Measurements from ENCODE around the gene MBOAT7.
"Not testable (repeated sequence)": the region's sequence is repeated elsewhere in the genome, so short reads cannot be mapped to it uniquely, and the experiment has no call there.

The MBOAT7 gene

DNA sequence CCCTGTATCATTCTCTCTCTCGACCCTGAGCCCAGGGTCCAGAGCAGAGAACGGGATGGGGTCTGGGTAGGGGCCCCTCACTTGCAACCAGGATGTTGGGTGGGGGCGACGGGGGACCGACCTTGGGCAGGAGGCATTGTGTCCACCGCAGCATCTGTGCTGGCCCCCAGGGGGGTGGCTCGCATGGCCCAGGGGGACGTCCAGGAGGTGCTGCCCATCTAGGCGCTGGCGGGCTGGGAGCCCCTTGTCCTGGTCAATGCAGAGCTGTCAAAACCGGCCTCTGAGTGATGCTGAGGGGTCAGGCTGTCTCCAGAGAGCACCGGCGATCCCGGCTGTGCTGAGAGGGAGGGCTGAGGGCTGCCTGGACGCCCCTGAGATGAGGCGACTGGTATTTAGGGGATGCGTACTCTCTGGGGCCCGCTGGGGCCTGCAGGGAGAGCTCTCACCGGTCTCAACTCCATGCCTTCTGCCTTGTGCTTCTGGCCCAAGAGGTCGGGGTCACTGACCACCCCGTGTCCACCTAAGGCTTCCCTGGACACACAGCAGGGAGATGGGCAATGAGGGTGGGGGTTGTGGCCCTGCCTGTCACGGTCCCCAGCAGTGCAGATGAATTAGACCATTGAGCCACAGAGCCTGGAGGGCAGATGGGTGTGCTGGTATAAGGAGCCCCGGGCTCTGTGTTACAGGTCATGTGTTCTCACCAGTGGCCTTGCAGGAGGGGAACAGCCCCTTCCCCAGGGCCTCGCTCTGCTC lies 19.9 kb upstream of the MBOAT7 start:
- no peak for DNase-seq

DNA sequence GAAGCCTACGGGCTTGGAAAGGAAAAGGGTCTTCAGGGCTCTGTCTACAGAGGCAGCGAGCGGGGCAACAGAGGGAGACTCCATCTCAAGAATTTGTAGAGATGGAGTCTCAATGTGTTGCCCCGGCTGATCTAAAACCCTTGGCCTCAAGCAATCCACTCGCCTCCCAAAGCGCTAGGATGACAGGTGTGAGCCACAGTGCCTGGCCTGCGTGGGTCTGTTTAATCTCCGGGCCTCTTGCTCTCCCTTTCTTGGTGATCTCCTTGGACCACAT lies 19.3 kb upstream of the MBOAT7 start:
- no peak for DNase-seq

DNA sequence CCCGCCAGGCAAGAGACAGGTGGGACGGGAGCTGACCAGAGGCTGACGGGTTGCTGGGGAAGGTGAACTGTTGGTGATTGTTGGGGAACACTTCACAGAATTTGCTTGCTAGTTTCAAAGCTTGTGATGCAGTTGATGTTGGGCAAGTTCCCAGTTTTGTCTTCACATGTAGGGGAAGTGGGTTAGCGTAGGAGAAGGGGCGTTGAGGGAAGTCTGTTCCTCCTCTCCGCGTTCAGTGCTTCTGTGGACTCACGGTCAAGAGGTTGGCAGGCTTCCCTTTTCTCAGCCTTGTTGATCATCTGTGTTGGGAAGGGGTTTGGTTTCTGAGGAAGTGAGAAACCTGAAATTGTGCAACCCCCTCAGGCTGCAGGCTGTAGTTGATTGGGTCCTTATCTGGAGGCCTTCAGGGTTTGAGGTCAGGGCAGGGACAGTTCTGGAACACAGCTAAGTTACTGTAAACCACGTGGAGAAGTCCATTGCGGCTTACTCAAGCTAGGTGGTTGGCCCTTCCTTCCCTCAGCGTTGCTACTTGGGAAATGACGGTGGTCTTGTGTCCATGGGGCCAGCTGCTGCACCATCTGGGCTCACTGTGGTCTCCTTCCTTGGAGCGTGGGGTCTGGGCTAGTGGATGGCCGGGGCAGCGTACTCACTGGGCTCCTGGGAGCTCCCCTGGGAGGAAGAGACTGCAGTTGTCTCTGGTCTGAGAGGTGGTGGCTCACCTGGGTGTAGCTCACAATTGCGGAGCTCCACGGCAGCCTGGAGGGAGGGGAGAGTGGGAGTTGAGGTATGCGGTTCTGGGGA lies 18.8 kb upstream of the MBOAT7 start:
- DNase-seq: peak; percentile 97 to 100 (median 98)

DNA sequence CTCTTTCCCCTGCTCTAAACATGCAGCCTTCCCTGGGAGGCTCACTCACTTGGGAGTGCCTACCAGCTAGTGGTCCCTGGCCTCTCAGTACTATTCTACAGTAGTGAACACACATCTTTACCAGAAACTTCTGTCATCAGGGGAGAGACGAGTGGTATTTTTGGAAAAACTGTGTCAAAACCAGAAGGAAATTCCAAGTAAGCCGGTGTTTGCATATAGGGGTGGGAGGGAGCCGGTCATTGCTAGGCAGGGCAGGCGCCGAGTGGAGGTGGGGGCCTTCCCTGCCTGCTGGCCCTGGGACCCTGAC lies 18.2 kb upstream of the MBOAT7 start:
- no peak for DNase-seq

- DNase-seq: peak in 3 of 4 experiments; percentile 33 to 68 (median 47)
Measured at GRCh38 chr19:54207193-54207592, 17.8 kb upstream of the MBOAT7 start.

GRCh38 chr19:54206831-54207177 lies 17.4 kb upstream of the MBOAT7 start:
- DNase-seq: peak in 1 of 4 experiments; percentile 38

GRCh38 chr19:54206030-54206830 lies 16.9 kb upstream of the MBOAT7 start:
- DNase-seq: peak; percentile 30 to 58 (median 55)

DNA sequence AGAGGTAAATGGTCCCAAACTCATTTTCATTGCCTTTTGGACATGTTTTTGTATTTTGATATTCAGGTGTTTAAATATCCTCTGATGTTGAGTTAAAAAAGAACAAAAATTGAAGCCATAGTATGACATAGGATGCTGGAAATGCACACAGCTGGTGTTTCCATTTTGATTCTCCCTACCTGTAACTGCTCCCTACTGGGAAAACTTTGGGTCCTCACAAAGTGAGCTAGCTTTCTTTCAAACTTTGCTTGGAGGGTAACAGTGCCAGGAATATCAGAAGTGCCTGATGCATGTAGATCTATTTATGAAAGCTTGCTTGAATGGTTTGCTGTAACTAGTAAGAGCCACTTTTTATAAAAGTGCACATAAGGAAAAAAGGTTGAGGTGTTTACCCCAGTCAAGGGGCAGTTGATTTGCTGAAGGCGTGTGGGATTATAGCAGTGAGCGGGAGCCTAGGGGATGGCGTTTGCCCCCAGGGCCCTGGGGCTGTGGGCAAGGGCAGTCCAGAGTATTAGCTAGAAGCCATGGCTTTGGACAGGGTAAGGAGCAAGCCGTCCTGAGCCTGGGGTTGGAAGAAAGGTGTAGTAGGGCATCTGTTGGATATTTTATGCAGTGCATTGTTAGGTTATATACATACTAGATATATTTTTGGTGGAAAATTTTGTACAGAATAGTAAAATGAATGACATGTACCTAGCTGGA lies 15.5 kb upstream of the MBOAT7 start:
- DNase-seq: no peak

GRCh38 chr19:54203151-54203611 lies 13.8 kb upstream of the MBOAT7 start:
- no peak for DNase-seq

GRCh38 chr19:54201980-54202379 lies 12.6 kb upstream of the MBOAT7 start:
- peak in 1 of 4 experiments; percentile 38 for DNase-seq

DNA sequence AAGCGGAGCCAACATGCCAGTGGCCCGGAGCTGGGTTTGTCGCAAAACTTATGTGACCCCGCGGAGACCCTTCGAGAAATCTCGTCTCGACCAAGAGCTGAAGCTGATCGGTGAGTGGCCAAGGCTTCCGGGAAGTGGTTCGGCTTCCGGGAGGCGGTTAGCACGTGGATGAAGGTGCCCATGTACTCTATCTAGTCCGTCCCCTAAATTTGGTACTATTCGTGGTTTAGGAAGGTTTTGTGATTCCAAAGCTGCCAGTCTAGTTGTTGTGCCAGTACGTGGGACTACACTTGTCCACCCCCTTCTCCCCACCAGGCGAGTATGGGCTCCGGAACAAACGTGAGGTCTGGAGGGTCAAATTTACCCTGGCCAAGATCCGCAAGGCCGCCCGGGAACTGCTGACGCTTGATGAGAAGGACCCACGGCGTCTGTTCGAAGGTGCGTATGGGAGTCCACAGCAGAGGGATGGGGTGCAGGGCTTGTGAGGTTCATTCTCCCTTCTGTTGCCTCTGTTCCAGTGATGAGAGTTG lies 11.9 kb upstream of the MBOAT7 start:
- no peak for DNase-seq

DNA sequence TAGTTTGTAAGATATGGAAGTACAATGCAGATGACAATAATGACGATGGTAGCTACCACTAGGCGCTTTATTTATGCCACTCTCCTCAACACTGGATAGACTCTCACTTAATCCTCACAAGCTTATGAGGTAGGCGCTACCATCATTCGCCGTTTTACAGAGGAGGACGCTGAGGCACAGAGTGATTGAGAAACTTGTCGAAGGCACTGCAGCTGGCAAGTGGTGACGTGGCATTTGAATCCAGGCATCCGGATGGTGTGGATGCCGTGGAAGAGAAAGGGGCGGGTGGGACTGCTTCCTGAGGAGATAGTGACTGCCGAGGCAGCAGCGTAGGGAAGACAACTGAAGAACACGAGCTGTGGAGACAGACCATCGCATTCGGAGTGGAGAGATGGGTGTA lies 10.0 kb upstream of the MBOAT7 start:
- DNase-seq: no peak

- DNase-seq: peak in 3 of 4 experiments; percentile 58 to 72 (median 65)
Measured at GRCh38 chr19:54197121-54197520, 7.7 kb upstream of the MBOAT7 start.

- peak in 1 of 4 experiments; percentile 62 for DNase-seq
Measured at GRCh38 chr19:54196536-54196935, 7.2 kb upstream of the MBOAT7 start.

DNA sequence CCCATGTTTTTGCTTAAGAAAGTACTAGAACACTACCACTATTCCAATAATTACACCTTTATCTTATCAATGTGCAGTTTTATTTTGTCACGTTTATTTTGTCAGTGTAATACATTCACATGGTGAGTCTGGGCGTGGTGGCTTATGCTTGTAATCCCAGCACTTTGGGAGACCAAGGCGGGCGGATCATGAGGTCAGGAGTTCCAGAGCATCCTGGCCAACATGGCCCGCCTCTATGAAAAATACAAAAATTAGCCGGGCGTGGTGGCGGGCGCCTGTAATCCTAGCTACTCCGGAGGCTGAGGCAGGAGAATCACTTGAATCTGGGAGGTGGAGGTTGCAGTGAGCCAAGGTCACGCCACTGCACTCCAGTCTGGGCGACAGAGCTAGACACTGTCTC lies 5.1 kb upstream of the MBOAT7 start:
- not testable (repeated sequence) for DNase-seq

GRCh38 chr19:54193011-54193410 lies 3.6 kb upstream of the MBOAT7 start:
- no peak for DNase-seq

DNA sequence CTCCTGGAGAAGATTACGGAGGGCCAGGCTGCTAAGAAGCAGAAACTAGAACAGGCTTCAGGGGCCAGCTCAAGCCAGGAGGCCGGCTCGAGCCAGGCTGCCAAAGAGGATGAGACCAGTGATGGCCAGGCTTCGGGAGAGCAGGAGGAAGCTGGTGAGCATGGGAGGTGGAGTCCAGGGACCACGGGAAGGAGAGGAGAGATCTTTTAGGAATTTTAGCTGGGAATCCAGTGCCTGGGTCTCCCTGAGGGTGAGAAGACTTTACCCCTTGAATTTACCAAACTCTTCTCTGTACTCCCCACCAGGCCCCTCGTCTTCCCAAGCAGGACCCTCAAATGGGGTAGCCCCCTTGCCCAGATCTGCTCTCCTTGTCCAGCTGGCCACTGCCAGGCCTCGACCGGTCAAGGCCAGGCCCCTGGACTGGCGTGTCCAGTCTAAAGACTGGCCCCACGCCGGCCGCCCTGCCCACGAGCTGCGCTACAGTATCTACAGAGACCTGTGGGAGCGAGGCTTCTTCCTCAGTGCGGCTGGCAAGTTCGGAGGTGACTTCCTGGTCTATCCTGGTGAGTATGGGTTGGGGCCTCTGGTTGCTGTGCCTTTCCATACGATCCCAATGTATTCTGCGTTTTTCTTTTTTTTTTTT lies 2.6 kb upstream of the MBOAT7 start:
- DNase-seq: peak in 2 of 4 experiments; percentile 28 to 42

DNA sequence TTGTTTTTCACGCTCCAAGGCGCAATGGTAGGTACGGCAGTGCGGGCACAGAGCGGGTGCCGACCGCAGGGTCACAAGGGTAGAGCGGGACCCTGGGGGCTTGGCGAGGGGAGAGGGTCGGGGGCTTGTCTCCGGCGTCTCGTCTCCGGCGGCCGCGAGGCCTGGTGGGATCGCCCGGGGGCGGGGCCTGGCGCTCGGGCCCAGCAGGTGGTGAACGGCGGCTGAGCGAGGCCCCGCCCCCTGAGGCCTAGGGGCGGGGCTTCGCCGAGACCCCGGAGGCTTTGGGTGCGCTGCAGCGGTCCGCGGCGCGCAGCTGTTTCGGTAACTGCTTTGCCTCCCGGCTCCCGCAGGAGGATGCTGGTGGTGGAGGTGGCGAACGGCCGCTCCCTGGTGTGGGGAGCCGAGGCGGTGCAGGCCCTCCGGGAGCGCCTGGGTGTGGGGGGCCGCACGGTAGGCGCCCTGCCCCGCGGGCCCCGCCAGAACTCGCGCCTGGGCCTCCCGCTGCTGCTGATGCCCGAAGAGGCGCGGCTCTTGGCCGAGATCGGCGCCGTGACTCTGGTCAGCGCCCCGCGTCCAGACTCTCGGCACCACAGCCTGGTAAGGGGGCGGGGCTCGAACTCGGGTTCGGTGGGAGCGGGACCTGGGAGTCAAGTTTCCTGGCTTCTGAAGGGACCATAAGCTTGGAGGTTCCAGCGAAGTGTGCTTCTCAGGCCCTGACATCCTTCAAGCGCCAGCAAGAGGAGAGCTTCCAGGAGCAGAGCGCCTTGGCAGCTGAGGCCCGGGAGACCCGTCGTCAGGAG lies 1.8 kb upstream of the MBOAT7 start, which contains the start of gene TSEN34:
TSEN34 (plus strand) TSS at position 298 of the 800 bp plus-strand sequence; CDS start at position 355, 57 bp downstream.
- peak; percentile 89 to 97 (median 94) for DNase-seq

DNA sequence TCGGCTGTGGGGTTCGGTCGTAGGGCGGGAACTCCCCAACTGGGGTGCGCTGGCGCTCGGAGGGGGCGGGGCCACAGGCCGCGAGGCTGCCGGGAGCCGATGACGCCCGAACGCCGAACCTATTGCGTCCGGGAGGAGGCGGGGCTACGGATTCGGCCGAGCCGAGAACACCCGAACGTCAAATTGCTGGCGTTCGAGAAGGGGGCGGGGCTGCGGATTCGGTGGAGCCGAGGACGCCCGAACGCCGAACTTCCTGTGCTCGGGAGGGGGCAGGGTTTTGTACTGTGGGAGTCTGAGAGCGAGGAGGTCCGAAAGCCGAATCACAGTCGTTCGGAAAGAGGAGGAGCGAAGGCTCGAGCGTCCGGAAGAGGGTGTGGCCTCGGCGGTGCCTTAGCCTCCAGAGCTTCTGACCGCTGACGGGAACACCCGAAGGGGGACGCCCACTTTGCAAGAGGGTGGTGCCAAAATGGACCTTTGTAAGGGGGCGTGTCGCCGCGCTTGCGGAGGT lies 1.2 kb upstream of the MBOAT7 start:
- DNase-seq: peak; percentile 100

DNA sequence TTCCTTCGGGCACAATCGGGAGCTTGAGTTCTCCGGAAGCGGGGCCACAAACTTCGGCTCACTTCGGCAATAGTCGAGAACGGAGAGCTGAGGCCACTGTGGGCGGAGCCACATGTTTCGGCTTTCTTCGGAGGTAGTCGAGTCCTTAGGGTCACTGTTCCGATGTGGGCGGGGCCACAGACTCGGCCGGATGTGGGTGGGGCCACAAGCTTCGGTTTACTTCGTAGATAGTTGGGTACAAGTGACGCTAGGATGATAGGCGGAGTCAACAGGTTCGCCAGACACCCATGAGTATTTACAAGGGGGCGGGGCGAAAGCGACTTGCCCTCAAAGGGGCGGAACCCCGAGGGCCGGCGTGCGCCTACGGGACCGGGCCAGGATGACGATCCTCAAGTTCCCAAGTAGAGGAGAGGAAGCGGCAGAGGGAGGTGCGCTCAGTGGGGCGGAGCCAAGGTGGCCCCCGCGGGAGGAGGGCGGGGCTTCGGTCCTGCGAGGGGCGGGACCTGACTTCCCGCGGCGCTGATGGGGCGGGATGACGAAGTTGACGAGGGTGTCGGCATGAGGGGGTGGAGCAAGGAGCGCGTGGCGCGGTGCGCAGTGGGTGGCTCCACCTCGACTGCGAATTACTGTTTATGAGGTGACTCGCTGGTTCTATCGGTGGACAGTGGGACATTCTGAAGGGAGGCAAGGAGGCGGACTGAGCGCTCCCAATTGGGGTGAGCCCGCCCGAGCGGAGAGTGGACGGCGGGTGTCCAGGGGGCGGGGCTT lies 539 bp upstream of the MBOAT7 start:
- DNase-seq: peak; percentile 100

Data from suppressor macrophage (primary cell).